ENCODE data around the gene HIGD2A.
"Not testable (repeated sequence)": the region's sequence is repeated elsewhere in the genome, so short reads cannot be mapped to it uniquely, and the experiment has no call there.

The HIGD2A gene

DNA sequence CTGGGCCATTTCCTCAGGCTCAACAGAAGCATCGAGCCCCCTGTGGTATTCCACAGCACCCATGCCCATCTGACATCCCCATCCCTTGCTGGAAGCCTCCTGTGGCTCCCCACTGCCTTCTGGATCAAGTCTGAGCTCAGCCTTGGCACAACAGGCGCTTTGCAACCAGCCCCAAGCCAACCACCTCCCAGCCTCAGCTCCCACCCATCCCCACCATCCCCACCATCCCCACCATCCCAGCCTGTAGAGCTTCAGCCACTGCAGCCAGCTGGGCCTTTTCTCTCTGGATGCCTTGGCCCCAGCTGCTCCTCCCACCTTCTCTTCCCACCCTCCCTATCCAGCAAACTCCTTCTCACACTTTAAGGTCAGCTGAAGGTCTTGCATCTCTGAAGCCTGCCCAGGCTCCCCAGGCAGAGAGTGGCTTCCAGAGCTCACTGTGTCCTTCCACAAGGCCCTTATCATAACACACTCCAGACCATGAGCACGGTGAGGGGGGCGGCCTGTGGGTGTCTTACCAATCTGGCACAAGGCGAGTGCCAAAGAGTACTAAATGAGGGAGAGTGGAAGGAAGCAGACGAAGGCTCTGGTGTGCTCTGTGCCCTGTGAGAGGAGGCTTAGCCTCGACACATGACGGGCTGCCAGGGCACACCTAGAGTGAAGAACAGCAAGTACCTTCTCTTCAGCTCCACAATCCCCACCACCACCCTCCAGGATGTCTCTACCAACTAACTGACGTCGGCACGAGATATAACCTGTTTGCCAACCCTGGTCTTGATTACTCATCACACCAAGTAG lies 6.5 kb downstream of the HIGD2A start:
- DNase-seq (ENCODE audit: low read depth, low spot score): no peak

DNA sequence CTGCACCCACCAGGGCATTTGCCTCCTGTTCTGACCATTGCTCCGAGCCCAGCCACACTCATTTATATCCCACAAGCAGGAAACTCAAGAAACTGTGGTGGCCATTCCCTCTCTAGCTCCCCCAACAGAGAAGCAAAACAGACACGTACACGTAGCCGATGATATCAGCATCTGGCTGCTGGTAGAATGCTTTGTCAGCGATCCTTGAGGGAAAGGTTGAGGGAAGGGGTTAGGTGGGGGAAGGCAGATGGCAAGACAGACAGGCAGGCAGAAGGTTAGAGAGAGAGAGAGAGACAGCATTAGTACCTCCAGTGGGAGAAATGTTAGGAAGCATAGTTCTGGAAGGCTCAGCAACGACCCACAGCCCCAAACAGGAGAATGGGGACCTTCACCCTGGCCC lies 7.8 kb downstream of the HIGD2A start:
- no peak for DNase-seq (ENCODE audit: low read depth, low spot score)

DNA sequence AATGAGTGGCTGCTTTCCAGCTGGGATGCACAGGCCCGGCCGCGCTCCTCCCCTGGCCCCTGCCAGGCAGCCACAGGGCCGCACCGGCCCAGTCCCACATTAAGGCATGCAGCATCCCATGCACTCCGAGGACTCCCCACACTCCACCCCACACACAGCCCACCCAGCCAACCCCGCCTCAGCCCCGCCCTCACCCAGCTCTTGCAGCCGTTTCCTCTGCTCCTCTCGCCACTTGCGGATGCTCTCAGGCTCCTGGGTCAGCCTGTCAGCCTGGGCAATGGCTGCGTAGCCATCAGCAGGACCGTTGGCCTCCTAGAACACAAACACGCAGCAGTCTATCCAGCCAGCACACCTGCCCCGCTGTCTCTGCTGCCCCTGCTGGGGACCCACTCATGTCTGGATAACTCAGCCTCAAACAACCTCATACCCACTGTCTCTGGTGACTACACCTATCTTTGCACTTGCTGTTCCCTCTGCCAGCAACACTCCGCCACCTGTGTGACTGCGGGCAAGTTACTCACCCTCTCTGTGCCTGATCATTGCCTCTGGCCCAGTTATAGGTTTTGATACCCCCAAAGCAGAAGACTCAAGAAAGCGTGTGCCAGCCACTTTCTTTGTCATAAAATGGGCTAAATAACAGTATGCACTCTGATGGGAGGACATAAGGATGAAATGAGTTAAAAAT lies 9.3 kb downstream of the HIGD2A start:
- no peak for DNase-seq (ENCODE audit: low read depth, low spot score)

DNA sequence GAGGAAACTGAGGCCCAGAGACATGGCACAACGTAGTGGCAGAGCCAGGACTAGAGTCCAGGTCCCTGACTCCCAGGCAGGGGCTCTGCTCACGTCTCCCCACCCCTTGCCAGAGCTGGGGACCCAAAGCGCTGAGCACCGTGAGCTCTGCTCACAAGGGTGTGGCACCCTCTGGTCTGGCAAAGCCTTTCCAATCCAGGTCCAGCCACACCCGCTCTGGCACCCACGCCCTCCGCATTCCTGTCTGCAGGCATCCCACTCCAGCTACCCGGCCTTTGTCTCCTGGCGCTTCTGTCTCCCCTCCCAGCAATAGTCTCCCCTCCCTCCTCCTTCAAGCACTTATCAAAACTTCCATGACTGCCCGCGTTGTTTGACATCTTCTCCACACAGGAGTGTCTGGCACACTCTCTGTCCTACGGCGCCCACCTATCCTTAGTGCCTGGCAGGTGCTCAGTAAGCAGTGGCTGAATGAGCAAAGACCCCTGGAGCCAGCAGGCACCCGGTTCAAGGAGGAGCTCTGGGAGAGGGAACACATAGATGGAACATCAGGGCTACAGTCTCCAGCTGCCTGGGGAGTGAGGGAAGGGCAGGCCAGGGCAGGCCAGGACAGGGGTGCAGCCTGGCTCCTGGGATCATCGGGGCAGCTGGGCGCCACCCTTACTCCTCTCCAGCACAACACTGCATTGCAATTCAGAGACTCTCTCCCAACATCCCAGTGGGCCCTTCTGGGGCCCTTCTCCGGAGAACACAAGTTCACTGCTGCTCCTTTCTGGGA lies 12.0 kb downstream of the HIGD2A start:
- DNase-seq (ENCODE audit: low read depth, low spot score): no peak

DNA sequence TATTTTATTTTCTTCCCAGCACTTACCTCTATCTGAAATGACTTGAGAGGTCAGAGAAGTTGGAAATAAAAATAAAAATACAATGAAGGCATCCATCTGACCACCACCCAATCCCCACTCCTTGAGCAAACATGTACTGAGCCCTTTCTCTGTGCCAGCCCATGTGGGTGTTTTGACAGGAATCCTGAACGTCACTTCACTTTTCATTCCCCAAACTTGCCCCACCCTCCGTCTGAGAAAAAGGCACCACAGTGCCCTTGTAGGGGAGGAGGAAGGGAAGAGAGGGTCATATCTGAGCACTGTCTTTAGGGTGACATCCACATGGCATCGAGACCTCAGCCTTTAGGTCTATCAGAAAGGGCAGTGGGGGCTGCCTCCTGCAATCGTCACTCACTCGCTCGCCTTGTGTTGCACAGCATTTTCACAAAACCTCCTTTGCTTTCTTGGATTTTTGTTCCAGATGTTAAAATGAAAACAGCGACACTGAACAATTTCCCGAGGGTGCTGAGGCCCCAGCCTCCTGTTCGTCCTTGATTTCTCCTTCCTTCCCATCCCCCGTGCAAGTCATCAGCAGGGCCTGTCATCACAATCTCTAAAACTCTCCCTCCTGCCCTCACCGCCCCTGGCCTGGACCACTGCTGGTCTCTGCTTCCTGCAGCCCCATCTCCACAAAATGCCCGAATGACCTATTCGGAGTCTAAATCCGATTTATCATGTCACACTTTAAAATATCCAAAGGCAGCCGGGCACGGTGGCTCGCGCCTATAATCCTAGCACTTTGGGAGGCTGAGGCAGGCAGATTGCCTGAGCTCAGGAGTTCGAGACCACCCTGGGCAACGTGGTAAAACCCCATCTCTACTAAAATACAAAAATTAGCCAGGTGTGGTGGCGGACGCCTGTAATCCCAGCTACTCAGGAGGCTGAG lies 13.0 kb downstream of the HIGD2A start:
- DNase-seq (ENCODE audit: low read depth, low spot score): no peak

DNA sequence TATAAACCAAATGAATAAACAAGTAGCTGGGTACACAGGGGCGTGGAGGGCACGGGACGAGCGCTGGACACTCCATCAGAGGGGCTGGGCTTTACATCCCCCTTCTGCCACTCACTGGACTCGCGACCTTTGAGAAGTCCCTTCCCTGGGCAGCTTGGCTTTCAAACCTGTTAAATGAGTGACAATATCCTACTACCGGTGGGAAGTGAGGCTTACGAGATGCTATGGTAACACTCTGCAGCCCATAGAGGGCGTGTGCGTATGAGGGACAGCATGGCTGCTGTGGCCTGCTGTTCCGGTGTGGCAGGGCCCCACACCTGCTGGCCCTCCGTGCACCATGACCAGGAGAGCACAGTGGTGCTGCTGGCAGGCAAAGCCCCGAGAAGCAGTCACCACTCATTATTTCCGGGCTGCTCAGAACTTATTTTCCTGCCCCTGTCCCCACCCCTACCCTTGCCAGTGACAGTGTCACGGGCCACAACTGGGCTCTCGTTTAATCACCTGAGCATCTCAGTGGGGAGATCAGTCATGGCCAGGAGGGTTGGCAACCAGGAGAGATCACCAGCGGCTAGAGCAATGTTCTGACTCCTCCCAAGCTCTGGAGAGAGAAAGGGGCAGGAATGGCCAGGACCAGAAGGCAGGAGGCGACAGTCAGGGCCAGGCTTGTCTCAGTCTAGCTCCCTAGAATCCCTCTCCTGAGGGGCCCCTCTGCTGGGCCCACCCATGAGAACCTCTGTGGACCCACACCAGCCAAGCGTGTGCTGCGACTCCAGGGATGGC lies 17.3 kb downstream of the HIGD2A start:
- no peak for DNase-seq (ENCODE audit: low read depth, low spot score)

DNA sequence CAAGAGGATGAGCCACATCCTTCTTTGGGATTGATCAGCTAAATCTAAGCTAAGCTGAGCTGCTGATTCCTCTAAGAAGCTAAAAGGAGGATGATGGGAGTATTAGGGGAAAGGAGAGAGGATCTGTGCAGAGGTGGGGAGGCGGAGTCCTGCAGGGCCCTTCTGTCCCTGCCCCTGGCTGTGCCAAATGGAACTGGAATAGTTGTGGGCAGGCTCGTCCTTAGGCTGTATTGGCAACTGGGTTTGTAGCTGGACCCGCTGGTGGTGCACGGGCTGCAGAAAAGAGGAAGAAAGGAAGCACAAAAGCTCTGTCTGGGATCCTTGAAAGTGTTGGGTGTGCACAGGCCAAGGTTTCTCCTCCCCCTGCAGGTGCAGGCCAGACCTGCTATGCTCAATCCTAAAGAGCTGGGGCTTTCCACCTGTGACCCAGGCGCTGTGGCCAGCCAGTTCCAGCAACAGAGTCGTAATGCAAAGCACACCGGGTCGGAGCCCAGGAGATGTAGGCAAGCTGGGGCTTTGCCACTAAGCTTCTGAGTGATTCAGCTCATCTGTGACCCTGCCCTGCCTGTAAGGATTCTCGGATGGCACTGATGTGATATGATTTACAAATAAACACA lies 18.0 kb downstream of the HIGD2A start:
- no peak for DNase-seq (ENCODE audit: low read depth, low spot score)

DNA sequence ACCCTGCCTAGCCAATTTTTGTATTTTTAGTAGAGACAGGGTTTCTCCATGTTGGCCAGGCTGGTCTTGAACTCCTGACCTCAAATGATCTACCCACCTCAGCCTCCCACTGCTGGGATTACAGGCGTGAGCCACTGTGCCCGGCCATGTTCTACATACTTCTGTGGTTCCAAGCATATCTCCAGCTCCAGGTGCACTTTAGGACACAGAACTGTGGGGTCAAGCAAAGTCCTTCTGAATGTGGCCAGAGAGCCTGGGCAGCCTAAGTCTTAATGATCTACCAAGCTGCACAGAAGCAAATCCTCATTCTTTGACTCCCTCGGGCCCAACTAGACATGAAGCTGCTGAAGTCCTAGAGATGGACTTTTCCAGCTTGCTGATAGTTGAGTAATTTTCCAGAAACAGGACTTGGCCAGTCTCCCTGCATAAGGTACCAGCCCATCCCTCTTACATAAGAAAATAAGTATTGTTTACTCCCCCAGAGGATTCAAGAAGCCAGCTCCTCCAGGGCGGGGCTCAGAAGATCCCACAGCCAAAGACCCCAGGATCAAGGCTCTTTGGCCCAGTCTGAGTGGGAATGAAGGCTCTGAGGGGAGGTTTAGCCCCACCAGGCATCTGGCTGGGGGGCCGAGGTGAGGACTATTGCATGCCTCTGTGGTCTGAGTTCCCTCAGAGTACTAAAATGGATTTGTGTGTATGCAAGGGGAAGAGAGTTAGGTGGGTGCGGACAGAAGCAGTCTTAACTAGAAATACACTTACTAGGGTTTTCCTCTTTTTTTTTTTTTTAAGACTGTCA lies 19.1 kb downstream of the HIGD2A start:
- no peak for DNase-seq (ENCODE audit: low read depth, low spot score)

DNA sequence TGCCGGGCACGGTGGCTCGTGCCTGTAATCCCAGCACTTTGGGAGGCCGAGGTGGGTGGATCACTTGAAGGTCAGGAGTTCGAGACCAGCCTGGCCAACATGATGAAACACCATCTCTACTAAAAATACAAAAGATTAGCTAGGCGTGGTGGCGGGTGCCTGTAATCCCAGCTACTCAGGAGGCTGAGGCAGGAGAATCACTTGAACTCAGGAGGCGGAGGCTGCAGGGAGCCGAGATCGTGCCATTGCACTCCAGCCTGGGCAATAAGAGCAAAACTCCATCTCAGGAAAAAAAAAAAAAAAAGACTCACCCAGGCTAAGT lies 19.7 kb downstream of the HIGD2A start:
- DNase-seq (ENCODE audit: low read depth, low spot score): not testable (repeated sequence)

DNA sequence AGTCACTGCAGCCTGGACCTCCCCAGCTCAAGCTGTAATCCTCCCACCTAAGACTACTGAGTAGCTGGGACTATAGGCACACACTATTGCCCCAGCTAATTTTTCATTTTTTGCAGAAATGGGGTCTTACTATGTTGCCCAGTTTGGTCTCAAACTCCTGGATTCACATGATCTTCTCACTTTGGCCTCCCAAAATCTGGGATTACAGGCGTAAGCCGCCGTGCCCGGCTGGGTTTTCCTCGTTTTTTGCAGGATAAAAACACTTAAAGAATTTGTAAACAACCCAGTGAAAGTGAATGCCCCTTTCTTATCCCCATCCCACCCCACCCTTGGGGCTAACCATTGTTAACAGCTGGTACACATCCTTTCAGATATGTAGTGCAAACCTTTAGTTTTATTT lies 20.0 kb downstream of the HIGD2A start:
- DNase-seq (ENCODE audit: low read depth, low spot score): no peak

DNA sequence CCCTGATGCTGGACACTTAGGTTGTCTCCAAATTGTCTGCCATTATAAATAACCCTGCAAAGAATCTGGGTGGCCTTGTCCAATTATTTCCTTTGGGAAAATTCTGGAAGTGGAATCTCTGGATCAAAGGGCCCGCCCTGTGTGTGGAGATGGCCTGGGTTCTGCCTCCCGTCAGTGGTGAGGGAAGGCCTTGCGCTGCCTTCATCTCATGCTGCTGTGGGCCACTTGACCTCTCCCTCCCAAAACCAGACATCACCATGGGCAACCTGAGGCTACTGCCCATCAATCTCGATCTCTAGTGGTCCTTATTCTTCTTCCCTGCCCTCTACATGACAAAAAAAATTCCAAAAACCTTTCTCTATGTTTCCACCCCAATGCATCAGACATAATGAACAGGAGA lies 21.2 kb downstream of the HIGD2A start:
- no peak for DNase-seq (ENCODE audit: low read depth, low spot score)

DNA sequence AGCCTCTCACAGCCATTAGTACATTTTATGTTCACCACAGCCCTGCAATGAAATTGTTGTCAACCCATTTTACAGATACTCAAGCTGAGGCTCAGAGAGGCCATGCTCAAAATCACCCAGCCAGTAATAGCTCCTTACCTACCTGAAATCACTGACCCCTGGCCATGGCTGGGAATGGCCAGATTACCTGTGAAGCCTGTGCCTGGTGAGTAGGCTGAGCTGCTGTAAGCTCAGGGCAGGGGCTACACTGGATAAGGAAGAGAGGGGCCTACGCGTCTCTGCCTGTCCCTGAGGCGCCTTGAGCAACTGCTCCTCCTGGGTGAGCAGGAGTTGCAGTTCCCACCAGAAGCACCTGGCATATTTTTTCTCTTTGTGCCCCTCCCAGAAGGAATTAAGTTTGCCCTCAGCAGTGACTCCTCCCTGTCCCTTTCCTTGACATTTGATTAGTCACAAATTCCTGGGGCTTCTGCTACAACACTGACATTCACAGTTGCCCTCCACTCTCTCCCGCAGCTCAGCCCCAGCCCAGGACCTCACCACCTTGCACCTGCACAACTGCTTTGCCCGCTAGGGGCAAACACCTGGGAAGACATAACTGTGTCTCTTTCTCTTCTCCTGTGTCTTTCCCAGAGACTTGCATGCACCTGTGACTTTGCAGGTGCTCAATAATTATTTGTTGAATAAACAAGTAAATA lies 22.1 kb downstream of the HIGD2A start:
- DNase-seq (ENCODE audit: low read depth, low spot score): no peak

DNA sequence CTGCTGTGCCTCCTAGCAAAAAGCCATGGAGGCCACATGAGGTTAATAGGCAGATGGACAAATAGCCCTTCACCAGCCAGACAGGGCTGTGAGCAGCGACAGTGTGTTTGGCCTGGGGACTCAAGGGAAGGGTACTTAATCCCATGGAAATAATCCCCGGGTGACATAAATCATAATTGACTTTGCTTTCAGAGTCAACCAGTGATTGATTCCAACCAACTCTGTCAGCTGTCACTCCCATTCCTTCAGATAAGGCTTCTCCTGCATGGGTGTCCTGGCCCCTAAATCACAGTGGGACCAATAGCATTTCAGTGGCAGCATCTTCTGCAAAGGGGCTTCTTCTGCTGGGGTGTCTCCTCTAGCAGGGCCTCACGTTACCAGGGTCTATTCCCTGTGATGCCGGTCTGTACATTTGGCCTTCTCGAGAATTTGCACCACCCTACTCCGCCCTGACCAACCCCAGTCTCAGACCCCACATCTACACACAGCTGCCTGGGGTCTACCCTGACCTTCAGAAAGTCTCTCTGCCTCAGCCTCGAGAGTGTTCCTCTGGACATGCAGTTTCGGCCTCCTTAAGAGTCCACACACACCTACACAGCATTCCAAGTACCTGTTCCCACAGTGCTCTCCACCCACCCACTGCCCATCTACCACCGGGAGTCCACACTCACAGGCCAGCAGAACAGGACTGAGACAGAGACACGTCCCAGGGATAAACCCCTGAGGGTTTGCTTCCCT lies 24.1 kb downstream of the HIGD2A start:
- no peak for DNase-seq (ENCODE audit: low read depth, low spot score)

DNA sequence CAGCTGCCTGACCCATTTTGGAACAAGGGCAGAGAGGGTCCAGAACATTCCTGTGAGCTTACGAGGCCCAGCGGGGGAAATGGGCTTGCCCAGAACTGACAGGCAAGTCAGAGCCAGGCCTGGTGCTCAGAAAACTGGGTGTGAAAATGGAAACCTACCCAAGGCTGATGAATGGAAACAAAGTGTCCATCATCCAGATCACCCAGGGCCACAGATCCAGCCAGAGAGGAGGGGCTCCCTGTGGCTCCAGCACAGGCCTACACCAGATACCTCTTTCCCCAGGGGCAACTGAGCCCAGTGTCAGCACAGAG lies 24.7 kb downstream of the HIGD2A start:
- no peak for DNase-seq (ENCODE audit: low read depth, low spot score)

DNA sequence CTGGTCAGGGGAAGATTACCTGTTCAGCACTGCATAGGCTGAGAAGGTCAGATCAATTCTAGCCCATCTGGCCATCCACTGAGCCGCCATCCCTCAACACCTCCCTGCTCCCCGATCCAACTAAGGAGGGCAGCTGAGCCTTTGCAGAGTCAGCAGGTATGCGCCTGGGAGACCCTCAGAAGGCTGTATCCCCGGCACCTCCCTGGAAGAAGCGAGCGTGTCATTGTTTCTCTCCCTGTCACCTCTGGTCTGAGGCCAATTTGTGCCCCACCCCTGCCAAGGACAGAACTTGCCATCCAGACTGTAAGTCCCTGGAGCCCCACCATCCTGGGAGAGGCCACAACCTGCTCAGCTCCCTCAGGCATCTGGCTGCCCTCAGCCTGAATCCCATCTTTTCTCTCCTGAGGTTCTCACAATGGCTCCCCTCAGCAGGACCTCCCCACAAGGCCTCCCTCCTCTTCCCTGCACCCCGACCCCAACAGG lies 25.2 kb downstream of the HIGD2A start:
- no peak for DNase-seq (ENCODE audit: low read depth, low spot score)

DNA sequence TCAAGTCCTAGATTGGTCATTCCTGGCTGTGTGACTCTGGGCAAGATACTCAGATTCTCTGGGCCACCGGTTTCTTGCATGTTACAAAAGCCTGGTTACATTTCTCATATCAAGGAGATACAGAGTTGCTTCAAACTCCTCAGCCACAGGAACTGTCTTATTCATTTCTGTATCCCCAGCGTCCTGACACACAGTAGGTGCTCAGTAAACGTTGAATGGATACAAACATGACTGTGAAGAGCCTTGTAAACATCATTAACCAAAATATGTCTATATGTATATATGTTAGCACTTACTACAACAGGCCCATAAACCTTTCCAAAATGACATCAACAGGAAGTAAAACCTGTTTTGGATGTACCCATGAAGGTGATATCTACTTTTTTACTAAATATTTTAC lies 26.2 kb downstream of the HIGD2A start:
- DNase-seq (ENCODE audit: low read depth, low spot score): no peak

DNA sequence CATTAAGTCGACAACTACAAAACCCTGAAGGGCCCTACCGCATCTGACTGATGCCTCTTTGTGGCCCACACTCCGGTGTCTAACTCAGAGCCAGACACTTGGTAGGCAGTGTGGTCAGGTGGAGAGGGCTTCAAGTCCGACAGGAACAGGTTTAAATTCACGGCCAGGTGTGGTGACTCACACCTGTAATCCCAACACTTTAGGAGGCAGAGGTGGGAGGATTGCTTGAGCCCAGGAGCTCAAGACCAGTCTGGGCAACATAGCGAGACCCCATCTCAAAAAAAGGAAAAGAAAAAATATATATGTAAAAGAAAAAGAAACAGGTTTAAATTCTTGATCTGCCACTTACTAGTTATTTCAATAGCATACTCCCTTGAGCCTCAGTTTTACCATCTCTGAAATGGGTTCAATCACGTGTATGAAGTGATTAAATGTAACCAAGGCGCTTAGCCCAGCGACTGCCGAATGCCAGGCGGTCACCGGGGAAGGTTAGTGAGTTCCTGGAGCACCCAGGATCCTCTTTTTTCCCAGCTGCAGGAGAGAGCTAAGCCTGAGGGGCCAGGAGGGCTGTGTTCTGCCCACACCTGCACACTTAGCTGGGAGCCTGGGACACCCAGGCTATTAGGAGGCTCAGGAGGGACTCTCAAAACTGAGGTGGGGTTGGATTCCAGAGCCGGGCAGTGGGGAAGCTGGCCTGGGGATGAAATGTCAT lies 26.8 kb downstream of the HIGD2A start:
- no peak for DNase-seq (ENCODE audit: low read depth, low spot score)

Data from activated CD4-positive, CD25-positive, alpha-beta regulatory T cell treated with anti-CD3 and anti-CD28 coated beads, Interleukin-2, amount 50 U/mL, for 16 hours (primary cell).